BE2C (cell line): ENCODE results near the gene CAB39.
A peak's percentile ranks its signal among the peaks of the same experiment; 100 is the strongest.

Experiments used
- DNase-seq: peaks from one replicate; pipeline ENCODE4 v3.0.0-alpha.2; 2020
- H3K27me3 ChIP-seq: fragments of 250-450 bp; sonication (Bioruptor Pico); 2 replicates; pipeline ENCODE4 v1.5.1; 2020; ENCODE audit warnings: mild to moderate bottlenecking
- H3K36me3 ChIP-seq: fragments of 250-450 bp; sonication (Bioruptor Pico); 2 replicates; pipeline ENCODE4 v1.5.1; 2020; ENCODE audit warnings: mild to moderate bottlenecking
- H3K4me1 ChIP-seq: fragments of 250-450 bp; sonication (Bioruptor Pico); 2 replicates; pipeline ENCODE4 v1.5.1; 2020
- H3K4me3 ChIP-seq: 2 replicates; pipeline ENCODE4 v1.5.1; 2011; ENCODE audit warnings: low read depth, low read length
- H3K9me3 ChIP-seq: fragments of 250-450 bp; sonication (Bioruptor Pico); 2 replicates; pipeline ENCODE4 v1.5.1; 2020
- TF ChIP-seq, protein P1 (sequence below): IDR thresholded peaks from 2 replicates; pipeline ENCODE4 v1.5.1; 2012; ENCODE audit warnings: mild to moderate bottlenecking, low read depth, low read length

Gene CAB39

DNA sequence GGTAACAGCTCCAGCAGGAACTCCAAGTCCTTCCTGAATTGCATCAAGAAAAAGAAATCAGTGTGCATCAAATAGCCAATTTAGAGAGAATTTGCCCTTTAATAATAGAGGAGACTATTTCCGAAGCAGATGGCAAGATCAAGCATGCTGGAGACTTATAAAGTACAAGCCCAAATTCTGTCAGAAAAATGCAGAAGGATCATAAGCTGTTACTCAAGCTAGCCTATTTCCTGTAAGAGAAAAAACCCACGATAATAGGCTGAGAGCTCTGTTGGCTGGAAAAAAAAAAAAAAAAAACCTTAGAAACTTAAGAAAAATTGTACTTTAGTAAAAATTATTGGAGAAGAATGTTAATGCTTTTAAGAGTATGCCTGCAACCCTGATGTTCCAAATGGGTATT lies 127.7 kb downstream of the CAB39 start:
- DNase-seq: no peak
- H3K9me3 ChIP-seq: no peaks in the 10 kb centered on the region; the same call in 1 of the 2 replicates
- H3K4me1 ChIP-seq: no peaks in the 10 kb centered on the region
- TF ChIP-seq, protein P1, sequence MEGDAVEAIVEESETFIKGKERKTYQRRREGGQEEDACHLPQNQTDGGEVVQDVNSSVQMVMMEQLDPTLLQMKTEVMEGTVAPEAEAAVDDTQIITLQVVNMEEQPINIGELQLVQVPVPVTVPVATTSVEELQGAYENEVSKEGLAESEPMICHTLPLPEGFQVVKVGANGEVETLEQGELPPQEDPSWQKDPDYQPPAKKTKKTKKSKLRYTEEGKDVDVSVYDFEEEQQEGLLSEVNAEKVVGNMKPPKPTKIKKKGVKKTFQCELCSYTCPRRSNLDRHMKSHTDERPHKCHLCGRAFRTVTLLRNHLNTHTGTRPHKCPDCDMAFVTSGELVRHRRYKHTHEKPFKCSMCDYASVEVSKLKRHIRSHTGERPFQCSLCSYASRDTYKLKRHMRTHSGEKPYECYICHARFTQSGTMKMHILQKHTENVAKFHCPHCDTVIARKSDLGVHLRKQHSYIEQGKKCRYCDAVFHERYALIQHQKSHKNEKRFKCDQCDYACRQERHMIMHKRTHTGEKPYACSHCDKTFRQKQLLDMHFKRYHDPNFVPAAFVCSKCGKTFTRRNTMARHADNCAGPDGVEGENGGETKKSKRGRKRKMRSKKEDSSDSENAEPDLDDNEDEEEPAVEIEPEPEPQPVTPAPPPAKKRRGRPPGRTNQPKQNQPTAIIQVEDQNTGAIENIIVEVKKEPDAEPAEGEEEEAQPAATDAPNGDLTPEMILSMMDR: no peak
- no peak overlapping the region for H3K4me3 ChIP-seq
- no peaks in the 10 kb centered on the region for H3K36me3 ChIP-seq
- H3K27me3 ChIP-seq: peaks cover 3% of the 10 kb centered on the region; the same call in 1 of the 2 replicates

GRCh38 chr2:230842473-230842872 lies 129.8 kb downstream of the CAB39 start:
- H3K4me1 ChIP-seq: no peaks in the 10 kb centered on the region
- TF ChIP-seq, protein P1: no peak
- H3K4me3 ChIP-seq: no peak overlapping the region
- H3K9me3 ChIP-seq: no peaks in the 10 kb centered on the region; the same call in 1 of the 2 replicates
- DNase-seq: no peak
- peaks cover 3% of the 10 kb centered on the region; the same call in 1 of the 2 replicates for H3K27me3 ChIP-seq
- H3K36me3 ChIP-seq: no peaks in the 10 kb centered on the region

DNA sequence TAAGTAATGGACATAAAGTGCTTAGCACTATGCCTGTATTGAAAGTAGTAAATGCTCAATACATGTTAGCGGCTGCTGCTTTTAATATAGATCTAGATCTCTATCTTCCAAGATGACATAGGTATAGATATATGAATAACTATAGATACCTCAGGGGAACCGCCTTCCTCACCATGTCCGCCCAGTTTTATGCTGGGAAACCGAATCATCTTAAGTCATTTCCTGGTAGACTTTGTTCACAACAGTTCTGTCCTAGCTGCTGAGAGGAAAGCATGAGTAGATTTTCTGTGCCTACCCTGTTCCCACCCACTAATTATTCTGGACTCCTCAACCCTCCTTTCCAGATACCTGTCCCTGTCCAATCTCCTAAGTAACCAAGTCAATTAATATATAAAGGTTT lies 130.5 kb downstream of the CAB39 start:
- no peak overlapping the region for H3K4me3 ChIP-seq
- no peaks in the 10 kb centered on the region for H3K4me1 ChIP-seq
- H3K27me3 ChIP-seq: peaks cover 3% of the 10 kb centered on the region; the same call in 1 of the 2 replicates
- H3K36me3 ChIP-seq: no peaks in the 10 kb centered on the region
- TF ChIP-seq, protein P1: no peak
- no peak for DNase-seq
- H3K9me3 ChIP-seq: no peaks in the 10 kb centered on the region; the same call in 1 of the 2 replicates

DNA sequence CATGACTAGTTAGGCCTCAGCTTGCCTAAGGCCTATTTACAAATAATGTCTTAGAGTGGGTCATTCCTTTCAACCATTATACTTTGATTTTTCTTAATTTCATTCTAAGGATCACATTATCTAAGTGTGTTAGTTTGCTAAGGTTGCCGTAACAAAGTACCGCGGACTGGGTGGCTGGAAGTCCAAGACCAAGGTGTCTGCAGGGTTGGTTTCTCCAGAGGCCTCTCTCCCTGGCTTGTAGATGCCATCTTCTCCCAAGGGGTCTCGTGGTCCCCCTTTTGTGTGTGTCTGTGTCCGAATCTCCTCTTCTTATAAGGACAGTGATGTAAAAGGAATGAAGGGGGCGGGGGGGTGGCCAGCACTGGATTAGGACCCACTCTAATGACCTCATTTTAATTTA lies 133.7 kb downstream of the CAB39 start:
- Histone ChIP-seq H3K27me3 (no peaks in the 10 kb centered on the region), H3K36me3 (no peaks in the 10 kb centered on the region), H3K9me3 (no peaks in the 10 kb centered on the region), H3K4me1 (no peaks in the 10 kb centered on the region), H3K4me3 (no peak overlapping the region)
- TF ChIP-seq, protein P1: no peak
- DNase-seq: no peak

DNA sequence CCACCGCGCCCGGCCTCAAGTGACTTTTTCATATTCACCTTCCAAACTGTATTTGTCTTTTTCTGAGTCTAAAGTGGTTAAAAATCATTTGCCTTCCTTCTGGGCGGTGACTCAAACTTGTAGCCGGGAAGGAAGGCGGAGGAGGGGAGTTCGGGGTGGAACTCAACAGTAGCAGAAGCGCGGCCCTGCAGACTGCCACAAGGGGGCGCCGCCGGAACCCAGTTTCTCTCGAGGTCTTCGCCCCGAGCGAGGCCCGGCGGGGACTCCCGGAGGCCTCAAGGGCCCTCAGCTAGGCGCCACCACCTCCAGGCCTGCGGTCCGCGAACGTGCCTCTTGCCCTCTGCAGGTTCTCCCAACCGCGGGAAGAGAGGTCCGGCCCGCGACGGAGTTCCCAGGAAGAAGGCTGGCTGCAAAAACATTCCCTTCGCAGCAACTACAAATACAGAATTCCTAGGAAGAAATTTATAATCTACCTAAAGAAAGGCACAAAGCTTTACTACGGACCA lies 135.3 kb downstream of the CAB39 start:
- TF ChIP-seq, protein P1: peak; percentile 80
- no peaks in the 10 kb centered on the region for H3K9me3 ChIP-seq
- no peak overlapping the region; the same call in 1 of the 2 replicates for H3K4me3 ChIP-seq
- no peaks in the 10 kb centered on the region for H3K36me3 ChIP-seq
- H3K27me3 ChIP-seq: no peaks in the 10 kb centered on the region
- no peaks in the 10 kb centered on the region for H3K4me1 ChIP-seq
- peak; percentile 93 for DNase-seq

GRCh38 chr2:230849633-230850357 lies 137.2 kb downstream of the CAB39 start:
- Histone ChIP-seq H3K9me3 (no peaks in the 10 kb centered on the region), H3K36me3 (no peaks in the 10 kb centered on the region), H3K4me1 (no peaks in the 10 kb centered on the region), H3K27me3 (no peaks in the 10 kb centered on the region), H3K4me3 (no peak overlapping the region)
- TF ChIP-seq, protein P1: peak; percentile 62
- no peak for DNase-seq
